Erythroblast (primary cell): ENCODE measurements around the gene DEGS2.

Source experiments
- DNase-seq, 2 experiments: peaks; one replicate each; lab custom pipeline; 2025; lab: John Stamatoyannopoulos, UW
- GATA1 ChIP-seq: IDR thresholded peaks from 2 replicates; pipeline ENCODE4 v1.6.1; 2011; ENCODE audit warnings: low read depth, mild to moderate bottlenecking, control low read depth, low read length, moderate library complexity
- POLR2A ChIP-seq: IDR thresholded peaks from 2 replicates; pipeline ENCODE4 v1.6.1; 2011; ENCODE audit warnings: mild to moderate bottlenecking, low read length

The DEGS2 gene

DNA sequence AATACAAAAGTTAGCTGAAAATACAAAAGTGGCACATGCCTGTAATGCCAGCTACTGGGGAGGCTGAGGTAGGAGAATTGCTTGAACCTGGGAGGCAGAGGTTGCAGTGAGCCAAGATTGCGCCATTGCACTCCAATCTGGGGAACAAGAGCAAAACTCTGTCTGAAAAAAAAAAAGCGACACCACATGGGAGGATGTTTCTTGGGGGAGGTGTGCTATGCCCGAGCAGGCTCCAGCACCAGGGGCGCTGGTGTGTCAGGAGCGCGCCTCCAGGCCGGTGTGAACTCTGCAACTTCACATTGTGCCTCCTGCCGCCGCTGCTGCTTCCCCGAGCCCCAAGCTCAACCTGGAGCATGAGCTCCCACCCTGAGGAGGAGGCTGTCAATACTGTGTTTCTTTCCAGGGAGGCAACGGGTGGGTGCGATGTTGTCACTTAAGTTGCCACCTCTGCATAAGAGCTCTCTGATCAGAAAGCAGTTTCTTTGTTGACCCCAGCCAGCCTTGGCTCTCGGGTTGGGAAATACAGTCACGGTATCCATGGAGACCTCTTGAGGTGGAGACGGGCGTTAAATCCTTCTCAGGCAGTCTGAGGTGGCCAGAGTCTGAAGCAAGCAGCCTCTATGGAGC is 18.9 kb downstream of the DEGS2 start:
- DNase-seq = peak; percentile 72 to 78
- no peak for TF ChIP-seq GATA1
- no peak for TF ChIP-seq POLR2A

DNA sequence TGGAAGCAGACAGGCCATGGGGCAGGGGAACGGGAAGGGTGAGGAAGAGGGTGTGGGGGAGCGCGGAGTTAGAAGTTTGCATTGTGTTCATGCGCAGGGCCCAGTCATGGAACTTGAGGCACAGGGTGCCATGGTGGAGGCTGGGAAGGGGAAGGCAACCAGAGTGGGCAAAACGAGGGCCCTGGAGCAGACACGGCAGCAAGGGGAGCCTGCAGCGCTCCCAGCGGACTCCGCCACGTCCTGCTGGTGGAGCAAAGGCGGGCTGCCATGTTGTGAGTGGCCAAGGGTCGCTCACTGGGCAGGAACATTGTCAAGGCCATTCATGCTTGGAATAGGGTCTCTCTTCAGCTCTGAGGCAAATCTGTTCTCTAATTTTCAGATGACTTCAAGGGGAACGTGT is 20.5 kb downstream of the DEGS2 start:
- DNase-seq = no peak
- TF ChIP-seq GATA1 (no peak), POLR2A (no peak)

DNA sequence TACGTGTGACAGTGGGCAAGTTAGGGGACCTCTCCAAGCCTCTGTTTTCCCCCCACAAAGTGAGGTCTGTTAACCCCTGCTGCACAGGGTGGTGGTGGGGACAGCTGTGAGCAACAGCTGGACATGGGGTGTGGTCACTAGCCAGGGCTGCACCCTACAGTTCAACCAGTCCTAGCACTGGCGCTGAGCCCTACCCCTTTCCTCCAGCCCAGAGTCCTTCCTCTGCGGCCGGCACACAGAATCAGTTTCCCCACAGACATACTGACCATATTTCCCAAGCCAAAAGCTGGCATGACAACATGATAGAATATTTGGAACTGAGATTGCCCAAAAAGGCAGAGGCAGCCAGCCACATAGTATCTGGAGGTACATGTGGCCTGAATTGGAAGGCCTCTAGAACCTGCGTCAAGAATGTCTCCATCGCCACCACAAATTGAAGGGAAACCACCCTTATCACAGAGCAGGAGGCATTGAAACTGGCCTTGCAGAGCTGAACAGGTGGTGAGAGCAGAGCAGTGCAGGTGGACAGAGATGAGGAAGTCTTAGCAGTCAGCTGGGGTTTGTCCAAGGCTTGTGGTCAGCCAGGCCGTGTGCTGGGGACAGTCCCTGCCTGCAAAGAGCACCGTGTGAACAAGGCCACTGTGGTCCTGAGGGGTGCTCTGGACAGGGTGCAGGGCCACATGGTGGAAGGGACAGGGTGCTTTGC is 21.2 kb downstream of the DEGS2 start:
- TF ChIP-seq POLR2A (peak; percentile 5), GATA1 (no peak)
- no peak for DNase-seq

DNA sequence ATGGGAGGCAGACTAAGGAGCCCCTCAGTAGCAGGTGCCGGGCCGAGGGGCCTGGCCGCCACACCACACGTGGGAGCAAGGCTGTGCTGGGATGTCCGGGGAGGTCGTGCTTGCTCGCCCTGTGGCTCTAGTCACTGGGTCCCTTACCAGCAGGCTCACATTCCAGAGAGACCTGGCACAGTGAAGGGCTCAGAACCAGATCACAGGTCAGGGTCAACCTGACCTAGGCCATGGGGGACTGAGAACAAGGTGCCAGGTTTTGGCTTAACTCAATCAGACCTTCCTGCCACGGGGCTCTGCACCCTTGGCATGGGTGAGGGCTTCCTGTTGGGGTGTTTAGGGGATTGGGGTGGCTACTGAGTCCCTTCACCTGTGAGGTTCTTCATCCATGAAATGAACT is 22.3 kb downstream of the DEGS2 start:
- TF ChIP-seq GATA1 = no peak
- no peak for TF ChIP-seq POLR2A
- no peak for DNase-seq

DNA sequence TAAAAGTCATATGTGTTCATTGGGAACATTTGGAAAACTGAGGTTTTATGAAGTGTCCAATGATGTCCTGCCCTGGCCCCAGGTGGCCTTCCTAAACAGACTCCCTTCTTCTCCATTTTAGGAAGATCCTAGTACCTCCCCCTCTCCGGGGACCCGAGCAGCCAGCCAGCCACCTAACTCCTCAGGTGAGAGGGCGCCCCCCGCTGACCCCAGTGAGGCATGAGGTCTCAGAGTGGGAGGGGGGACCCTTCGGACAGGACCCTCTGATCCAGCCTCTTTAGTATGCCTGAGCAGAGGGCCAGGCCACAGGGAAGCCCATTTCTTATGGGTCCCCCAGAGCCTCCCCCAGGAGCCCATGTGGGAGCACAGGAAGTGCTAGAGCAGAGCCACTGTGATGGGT is 23.7 kb downstream of the DEGS2 start:
- no peak for TF ChIP-seq POLR2A
- no peak for TF ChIP-seq GATA1

DNA sequence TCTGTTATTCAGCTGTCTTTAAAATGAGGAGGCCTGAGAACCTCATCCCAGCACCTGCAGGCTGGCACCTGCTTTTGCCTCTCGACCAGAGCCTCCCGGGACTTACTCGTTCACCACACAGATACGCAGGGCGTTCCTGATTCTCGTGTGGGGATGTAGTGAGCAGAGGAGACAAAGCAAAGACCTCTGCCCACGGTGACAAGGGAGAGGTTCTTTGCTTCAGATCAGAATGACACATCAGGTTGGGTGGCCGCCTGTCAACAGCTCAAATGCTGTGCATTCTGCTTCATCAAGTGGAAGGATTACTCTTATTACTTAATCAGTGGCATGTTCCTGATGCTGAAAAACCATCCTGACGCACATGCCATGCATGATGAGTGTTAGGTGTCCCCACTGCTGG is 24.4 kb downstream of the DEGS2 start:
- DNase-seq = no peak

More for the DNA sequence above, 23.7 kb downstream of the DEGS2 start:
- no peak for DNase-seq

DNA sequence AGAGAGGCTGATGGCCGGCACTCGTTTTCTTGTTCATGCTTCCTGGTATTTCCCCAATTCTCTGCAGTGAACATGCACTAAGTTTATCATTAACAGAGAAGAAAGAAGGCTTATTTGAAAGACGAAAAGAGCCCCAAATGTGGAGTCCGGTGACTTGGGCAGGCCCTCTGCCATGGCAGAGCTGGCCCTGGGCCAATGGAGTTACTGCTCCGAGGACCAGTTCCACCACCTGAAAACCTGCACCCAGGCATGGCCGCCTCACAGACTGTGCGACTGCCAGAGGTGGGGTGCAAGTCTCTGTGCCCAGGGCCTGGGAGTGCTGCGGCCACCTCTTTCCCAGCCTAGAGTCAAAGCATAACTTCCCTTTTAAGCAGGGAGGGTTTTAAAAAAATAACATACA is 24.9 kb downstream of the DEGS2 start:
- DNase-seq = no peak
- no peak for TF ChIP-seq POLR2A
- no peak for TF ChIP-seq GATA1

More for the DNA sequence above, 24.4 kb downstream of the DEGS2 start:
- TF ChIP-seq GATA1 = no peak
- TF ChIP-seq POLR2A = no peak

DNA sequence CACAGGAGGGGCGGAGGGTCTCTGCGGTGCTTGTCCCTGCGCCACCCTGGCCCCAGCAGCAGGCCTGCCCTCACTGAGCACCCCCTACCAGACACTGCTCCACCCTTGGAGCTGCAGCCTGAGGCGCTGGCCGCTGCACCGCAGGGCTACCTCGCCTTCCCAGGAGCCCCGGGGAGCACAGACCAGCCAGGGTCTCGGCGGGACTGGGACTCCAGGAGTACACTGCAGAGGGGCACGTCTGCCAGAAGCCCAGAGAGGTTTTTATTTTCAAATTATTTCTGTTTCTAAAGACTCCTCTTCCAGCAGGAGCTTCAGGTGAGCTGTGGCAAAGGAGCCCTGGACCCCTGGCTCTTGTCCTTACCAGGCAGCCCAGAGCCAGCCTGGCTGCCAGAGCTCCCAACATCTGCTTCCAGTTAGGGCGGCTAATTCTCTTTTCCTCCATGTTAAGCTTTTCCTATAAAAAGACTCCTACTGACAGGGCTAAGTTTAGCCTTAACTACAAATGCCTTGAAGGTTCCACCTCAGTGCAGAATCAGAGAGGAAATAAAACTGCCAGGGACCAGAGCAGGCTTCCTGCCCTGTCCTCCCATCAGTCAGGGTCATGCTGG is 26.4 kb downstream of the DEGS2 start:
- TF ChIP-seq GATA1 (no peak), POLR2A (no peak)
- DNase-seq = no peak

DNA sequence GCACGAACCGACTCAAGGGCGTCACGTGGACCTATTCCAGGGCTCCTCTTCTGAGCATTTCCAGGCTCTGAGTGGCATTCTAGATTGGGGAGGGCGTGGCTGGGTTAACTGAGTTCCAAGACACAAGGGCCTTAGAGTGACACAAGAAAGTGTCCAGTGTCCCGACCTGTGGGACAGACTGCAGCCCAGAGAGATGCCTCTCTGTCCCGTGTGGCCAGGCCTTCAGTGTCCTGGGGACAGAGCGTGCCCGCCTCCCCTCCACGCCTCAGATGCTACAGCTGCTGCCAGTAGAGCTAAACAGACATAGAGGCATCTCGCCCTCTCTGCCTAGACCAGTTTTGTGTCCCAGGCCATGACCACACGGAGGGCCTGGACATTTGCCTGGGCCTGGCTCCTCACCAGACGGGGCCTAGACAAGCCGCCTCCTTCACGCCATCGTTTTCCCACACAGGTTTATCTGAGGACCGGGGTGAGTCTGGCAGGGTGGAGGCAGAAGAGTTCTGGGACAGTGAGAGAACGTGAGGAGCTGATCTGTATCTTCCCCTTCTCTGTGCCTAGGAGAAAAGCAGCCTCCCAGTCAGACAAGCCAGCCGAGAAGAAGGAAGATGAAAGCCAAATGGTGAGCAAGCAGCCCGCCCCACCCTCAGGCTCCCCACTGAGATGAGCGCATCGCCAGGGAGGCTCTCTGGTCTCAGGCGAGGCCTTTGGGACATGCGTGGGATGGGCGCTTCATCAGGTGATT is 27.1 kb downstream of the DEGS2 start:
- peak; percentile 52 to 59 for DNase-seq
- TF ChIP-seq GATA1 (no peak), POLR2A (no peak)

DNA sequence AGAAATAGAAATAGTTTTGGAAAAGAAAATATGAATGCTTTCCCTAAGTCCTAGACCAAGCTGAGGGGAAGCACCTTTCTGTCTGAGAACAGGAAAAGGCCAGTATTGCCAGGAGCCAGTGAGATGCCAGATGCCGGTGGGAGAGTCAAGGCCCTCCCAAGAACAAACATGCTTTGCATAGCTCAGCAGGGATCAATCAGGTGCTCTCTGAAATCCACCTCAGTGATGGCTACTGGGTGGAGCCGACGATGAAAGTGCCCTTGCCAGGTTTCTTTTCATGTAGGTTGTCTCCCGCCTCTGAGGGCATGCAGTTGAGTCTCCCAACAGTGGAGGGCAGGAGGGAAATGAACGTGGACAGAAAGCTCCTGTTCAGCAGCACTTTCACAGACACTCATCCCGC is 28.3 kb downstream of the DEGS2 start:
- no peak for DNase-seq
- TF ChIP-seq POLR2A (no peak), GATA1 (no peak)

DNA sequence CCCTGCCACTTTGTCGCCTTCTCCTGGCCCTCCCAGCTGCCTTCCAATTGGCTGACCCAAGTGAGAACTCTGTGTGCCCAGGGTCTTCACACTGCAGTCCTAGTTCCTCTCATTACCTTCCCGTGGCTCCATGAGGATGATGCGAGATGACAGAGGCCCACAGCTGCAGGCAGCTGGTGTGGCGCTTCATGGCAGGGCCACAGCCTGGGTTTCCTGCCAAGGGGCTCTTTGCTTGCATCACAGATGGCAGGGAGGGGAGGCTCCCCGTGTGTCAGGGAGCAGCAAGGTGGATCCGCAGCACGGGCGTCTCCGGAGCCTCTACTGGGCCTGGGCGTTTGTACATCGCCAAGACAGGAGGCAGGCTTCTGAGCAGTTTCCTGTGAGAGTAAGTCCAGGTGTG is 28.9 kb downstream of the DEGS2 start:
- TF ChIP-seq GATA1 (no peak), POLR2A (no peak)
- DNase-seq = no peak

DNA sequence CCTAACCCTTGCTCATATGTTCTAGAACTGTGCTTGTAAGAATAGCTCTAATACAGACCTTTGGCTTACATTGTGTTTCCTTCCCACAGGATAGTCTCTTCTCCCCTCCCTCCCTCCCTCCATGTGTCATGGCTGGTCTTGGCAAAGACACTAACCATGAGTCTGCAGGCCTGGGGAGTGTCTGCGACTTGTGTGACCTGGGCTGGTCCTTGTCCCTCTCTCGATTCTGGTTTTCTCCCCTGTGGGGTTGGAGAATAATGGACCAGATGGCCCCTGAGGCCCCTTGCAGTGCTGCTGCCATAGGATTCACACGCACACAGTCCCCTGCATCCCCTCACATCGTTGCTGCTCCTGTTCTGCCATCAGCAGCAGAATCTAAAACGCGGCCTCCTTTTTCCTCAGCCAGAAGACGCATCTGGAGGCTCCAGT is 30.3 kb downstream of the DEGS2 start:
- TF ChIP-seq GATA1 (no peak), POLR2A (no peak)
- peak in 1 of 2 experiments; percentile 12 for DNase-seq

DNA sequence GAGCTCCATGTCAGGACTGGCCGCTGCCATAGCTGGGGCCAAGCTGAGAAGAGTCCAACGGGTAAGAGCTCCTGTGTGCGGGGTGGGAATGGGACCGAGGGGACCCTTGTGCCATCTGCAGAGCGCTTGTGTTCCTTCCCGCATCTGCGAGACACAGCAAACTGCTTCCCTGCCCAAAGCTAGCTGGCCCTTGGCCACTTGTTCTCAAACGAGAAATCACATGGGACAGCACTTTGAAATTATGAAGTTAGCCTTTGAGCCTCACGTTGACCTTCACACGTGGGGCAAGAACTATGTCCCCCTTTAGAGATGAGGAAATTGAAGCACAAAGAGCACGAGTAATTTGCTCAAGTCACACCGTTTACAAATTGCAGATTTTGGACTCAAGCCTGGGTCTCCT is 30.8 kb downstream of the DEGS2 start:
- TF ChIP-seq GATA1 (no peak), POLR2A (no peak)

More for the DNA sequence above, 30.8 kb downstream of the DEGS2 start:
- no peak for DNase-seq
